NK-92 (cell line): ENCODE results near the gene PEF1.

Source experiments
- DNase-seq: peaks from one replicate; lab custom pipeline; 2025; ENCODE audit not compliant: unreplicated experiment; lab: John Stamatoyannopoulos, UW

Gene PEF1

GRCh38 chr1:31632649-31633048 is 12.0 kb downstream of the PEF1 start:
- DNase-seq, result no peak

- DNase-seq, result no peak
Measured at GRCh38 chr1:31628931-31629556, 15.6 kb downstream of the PEF1 start.

GRCh38 chr1:31627930-31628559 is 16.6 kb downstream of the PEF1 start:
- DNase-seq, result no peak

- DNase-seq, result no peak
Measured at GRCh38 chr1:31627301-31627929, 17.3 kb downstream of the PEF1 start.

GRCh38 chr1:31626223-31627207 is 18.2 kb downstream of the PEF1 start:
- DNase-seq, result no peak

- DNase-seq, result no peak
Measured at GRCh38 chr1:31625561-31626222, 19.0 kb downstream of the PEF1 start.

GRCh38 chr1:31624731-31625514 is 19.8 kb downstream of the PEF1 start:
- DNase-seq, result no peak

- no peak for DNase-seq
Measured at GRCh38 chr1:31624309-31624708, 20.4 kb downstream of the PEF1 start.

GRCh38 chr1:31623365-31623764 is 21.3 kb downstream of the PEF1 start:
- no peak for DNase-seq

- DNase-seq, result no peak
Measured at GRCh38 chr1:31621847-31622730, 22.6 kb downstream of the PEF1 start.

GRCh38 chr1:31621498-31621820 is 23.2 kb downstream of the PEF1 start:
- no peak for DNase-seq

GRCh38 chr1:31620631-31621497 is 23.8 kb downstream of the PEF1 start:
- no peak for DNase-seq

GRCh38 chr1:31618916-31619846 is 25.5 kb downstream of the PEF1 start:
- DNase-seq, result no peak

GRCh38 chr1:31617916-31618746 is 26.5 kb downstream of the PEF1 start:
- no peak for DNase-seq

GRCh38 chr1:31617218-31617915 is 27.3 kb downstream of the PEF1 start, which contains the start of gene HCRTR1:
HCRTR1 (plus strand) TSS chr1:31617689; CDS start chr1:31619193, 1,504 bp downstream.
- DNase-seq, result no peak

GRCh38 chr1:31615939-31616338 is 28.7 kb downstream of the PEF1 start:
- no peak for DNase-seq
